Measurements from ENCODE around the gene PLCG1.

DNA sequence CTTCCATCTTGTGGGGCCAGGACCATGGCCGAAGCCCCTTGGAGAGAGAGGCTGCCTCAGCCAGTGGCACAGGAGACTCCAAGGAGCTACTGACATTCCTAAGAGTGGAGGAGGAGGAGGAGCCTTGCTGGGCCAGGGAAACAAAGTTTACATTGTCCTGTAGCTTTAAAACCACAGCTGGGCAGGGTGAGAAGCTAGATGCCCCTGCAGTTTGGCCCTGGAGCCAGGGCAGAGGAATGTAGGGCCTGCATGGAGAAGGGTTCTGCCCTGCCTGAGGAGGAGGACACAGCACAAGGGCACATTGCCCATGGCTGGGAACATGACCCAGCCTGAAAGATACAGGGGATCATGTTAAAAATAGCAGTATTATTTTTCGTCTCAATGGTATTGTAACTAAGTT, 37.4 kb downstream of the PLCG1 start:
- TF ChIP-seq, protein P1, sequence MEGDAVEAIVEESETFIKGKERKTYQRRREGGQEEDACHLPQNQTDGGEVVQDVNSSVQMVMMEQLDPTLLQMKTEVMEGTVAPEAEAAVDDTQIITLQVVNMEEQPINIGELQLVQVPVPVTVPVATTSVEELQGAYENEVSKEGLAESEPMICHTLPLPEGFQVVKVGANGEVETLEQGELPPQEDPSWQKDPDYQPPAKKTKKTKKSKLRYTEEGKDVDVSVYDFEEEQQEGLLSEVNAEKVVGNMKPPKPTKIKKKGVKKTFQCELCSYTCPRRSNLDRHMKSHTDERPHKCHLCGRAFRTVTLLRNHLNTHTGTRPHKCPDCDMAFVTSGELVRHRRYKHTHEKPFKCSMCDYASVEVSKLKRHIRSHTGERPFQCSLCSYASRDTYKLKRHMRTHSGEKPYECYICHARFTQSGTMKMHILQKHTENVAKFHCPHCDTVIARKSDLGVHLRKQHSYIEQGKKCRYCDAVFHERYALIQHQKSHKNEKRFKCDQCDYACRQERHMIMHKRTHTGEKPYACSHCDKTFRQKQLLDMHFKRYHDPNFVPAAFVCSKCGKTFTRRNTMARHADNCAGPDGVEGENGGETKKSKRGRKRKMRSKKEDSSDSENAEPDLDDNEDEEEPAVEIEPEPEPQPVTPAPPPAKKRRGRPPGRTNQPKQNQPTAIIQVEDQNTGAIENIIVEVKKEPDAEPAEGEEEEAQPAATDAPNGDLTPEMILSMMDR (IDR thresholded peaks at IDR 0.05; ENCODE audit: low read depth, low read length, poor library complexity, severe bottlenecking), result no peak
- TF ChIP-seq EZH2phosphoT487 (IDR thresholded peaks at IDR 0.05; ENCODE audit: borderline replicate concordance, low read length), result no peak

Measured in DOHH2 (cell line).